GM19395 (cell line): ENCODE results near the gene RYR2.
A peak's percentile ranks its signal among the peaks of the same experiment; 100 is the strongest.
"Not testable (repeated sequence)": the region's sequence is repeated elsewhere in the genome, so short reads cannot be mapped to it uniquely, and the experiment has no call there.

ENCODE experiments used
- ATAC-seq: cut with Tn5 transposase; IDR thresholded peaks from one replicate; pipeline ENCODE4 v1.9.1; 2021; ENCODE audit warnings: mild to moderate bottlenecking, moderate library complexity; ENCODE audit not compliant: unreplicated experiment

Gene RYR2

DNA sequence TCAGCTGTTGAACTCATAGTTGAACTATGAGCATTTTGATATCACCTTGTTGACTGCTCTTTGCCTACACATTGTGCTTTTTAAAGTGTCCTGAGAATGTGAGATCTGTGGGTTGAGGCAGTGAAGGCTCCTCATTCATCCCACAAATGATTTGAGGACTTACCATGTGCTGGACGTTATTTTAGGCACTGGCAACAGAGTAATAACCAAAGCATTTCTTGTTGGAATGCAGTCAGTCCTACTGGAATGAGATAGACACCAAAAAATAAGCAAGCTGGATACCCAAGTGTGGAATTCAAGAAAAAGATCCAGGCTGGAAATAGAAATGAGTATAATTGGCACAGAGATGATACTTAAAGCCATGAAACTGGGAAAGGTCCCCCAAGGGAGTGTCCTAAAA lies 775.3 kb downstream of the RYR2 start:
- no peak for ATAC-seq

DNA sequence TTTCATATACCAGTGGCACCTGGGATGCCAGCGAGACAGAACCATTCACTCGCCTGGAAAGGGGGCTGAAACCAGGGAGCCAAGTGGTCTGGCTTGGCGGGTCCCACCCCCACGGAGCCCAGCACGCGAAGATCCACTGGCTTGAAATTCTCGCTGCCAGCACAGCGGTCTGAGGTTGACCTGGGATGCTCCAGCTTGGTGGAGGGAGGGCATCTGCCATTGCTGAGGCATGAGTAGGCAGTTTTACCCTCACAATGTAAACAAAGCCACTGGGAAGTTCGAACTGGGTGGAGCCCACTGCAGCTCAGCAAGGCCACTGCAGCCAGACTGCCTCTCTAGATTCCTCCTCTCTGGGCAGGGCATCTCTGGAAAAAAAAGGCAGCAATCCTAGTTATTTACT lies 778.6 kb downstream of the RYR2 start:
- ATAC-seq = not testable (repeated sequence)

DNA sequence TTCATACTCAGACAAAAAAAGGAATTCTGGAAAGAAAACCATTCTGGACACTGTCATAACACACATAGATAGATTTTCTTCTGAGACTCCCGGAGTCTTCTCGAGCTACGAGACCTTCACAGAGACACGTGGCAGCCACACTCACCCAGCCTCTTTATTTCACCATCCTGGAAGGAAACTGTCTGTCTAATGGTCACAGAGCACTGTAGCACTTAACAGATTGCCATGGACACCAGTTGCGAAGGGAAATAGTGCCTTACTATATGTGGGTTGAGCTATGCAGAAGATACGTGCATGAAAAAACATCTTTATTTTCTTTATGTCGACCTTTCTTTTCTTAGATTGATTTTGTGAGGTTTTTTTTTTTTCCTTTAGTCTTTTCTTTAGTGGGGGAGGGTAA lies 790.9 kb downstream of the RYR2 start:
- no peak for ATAC-seq

DNA sequence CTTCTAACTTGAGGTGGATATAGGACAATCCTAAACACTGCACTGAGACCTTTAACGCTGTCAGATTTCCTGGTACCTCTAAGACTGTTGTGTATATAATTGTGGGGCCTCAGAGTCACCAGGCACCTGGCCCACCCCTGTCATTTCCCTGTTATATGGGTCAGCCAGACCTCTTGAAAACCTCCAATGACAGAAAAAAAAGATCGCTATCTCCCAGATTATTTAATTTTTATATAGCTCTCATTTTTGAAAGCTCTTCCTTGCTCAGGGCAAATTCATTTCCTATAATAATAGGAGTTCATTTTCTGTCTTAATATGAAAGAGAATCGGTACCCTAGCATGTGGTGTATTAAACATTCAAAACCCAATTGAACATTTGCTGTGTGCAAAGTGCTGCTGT lies 792.1 kb downstream of the RYR2 start:
- no peak for ATAC-seq

GRCh38 chr1:237834461-237834860 lies 792.5 kb downstream of the RYR2 start:
- no peak for ATAC-seq

- ATAC-seq = no peak
Measured at GRCh38 chr1:237838320-237838719, 796.3 kb downstream of the RYR2 start.

DNA sequence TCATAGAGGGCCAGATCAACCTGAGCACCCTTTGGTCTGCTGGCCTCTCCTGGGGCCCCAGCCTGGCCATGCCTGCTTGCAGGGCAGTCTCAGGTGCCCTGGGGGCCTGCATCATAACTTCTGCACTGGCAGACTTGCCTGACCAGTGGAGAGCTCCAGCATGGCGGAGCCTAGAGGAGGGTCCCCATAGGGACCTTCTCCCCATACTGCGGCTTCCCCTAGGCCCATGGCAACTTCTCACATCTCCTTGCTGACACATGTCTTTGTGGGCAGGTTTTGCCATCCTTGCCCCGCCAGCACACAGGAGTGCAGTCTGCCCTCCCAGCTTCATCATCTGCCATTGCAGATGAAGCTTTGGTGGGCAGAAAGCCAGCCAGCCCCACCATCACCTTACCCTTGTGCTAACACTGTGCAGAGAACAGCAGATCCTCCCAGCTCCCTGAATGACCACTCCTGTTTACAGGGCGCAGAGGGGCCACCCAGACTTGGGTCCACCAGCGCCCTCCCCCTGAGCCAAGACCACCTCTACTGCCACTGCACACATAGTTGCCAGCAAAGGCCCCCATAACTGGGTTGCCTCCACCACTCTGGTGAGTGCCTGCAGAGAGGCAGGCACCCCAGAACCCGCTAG lies 797.0 kb downstream of the RYR2 start:
- no peak for ATAC-seq

DNA sequence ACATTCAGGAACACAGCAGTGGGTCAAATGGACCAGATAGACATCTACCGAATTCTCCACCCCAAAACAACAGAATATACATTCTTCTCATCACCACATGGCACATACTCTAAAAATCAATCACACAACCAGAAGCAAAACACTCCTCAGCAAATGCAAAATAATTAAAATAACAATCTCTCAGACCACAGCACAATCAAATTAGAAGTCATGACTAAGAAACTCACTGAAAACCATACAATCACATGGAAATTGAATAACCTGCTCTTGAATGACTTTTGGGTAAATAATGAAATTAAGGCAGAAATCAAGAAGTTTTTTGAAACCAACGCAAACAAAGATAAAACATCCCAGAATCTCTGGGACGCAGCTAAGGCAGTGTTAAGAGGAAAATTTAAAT lies 799.5 kb downstream of the RYR2 start:
- ATAC-seq = no peak

GRCh38 chr1:237843516-237843915 lies 801.5 kb downstream of the RYR2 start:
- not testable (repeated sequence) for ATAC-seq

DNA sequence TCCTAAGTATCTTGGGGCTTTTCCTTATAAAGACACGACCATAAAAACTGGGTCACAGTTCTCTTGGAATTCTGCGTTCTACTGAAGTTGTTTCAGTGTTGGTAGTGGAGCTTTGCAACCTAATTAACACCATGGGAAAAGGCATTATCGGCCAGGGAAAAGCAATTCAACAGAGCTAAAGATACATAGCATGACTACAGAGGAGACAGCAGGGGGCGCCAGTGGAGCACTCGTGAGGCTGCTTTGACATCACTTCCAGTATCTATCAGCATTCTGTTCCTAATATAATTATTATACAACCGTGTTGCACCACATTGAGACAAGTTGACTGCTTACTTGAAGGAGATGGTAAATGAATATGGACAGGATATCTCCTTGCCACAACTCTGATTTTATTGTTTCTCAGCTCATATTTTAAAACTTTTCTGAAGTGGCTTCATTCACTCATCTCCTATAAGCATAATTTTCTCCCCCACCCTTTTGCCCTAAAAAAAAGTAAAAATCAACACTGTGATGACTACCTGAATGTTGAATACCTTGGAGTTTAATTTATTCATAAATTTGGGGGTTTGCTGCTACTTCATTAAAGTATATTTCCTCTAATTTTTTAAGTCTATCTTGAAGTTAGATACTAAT lies 809.3 kb downstream of the RYR2 start:
- ATAC-seq = no peak

DNA sequence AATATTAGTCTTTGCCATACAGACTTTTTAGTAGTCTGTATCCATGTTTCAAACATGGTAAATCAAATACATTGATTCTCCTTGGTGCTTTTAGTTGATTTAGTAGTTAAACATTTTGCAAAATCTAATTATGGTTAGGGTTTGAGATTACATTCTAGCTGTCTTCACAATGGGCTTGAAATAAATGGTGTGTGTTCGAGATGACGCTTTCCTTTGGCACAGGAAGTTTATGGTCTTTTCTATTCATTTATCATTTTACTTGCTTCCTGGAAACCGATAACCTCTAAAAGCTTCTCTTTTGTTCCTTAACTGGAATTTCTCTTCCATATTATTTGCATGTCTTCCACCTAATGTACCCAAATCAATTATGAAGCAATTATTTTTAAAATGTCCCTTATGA lies 810.4 kb downstream of the RYR2 start:
- ATAC-seq = no peak

- no peak for ATAC-seq
Measured at GRCh38 chr1:237857455-237857854, 815.5 kb downstream of the RYR2 start.

DNA sequence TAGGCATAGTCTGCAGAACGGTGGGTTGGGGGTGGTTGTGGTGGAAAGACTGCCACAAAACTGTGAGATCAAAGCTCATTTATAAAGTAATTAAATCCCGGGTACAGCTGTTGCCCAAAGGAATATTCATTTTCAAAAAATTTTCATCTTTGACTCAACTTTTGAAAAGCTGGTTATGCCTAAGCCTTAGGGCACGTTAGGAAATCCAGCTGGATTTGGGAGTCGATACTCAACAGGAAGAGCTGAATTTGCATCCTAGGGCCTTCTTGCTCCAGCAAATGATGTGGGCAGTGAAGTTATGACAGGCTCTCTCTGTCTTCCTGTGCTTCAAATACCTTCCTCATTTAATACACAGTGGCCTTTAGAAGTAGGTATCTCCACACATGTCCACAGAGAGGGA lies 817.0 kb downstream of the RYR2 start:
- no peak for ATAC-seq

- no peak for ATAC-seq
Measured at GRCh38 chr1:237861944-237862343, 820.0 kb downstream of the RYR2 start.

GRCh38 chr1:237863234-237863633 lies 821.2 kb downstream of the RYR2 start:
- no peak for ATAC-seq

DNA sequence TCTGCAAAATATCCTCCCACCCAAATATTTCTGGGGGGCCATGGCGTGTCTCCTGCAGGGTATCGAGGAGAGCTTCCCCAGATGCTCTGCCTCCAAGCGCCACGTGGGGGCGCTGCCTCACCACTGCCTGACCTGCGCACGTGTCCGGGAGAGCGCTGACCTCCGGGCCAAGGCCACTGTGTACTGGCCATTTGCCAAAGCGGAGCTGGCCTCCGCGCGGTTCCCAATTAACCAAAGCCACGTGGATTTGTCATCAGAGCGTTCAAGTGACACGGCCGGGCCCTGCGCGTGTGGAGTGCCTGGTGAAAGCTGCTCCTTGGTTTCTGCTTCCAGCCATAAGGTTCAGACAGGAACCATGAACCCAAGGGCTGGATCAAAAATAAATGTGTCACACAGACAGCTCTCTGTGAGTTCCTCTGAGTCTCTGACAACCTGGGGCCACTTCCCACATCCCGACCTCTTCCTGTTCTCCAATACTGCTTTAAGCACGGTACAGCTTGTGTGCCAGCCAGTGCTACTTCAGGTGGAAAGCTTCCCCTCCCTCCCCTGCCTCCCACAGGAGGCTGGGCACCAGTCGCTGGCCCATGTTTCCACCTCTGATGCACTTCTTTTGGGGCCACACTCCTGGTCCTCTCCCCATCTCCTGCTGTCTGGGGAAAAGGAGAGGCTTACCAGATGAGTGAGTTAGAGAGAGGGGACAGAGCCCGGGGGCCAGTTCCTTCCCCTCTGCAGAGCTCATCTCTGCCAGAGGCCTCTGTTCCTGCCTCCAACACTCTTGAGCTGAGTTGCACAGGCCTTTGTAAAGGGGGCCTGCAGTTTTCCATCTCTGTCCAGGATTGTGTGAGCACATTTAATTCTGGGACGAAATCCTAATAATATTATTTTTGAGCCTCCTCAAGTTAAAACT lies 822.6 kb downstream of the RYR2 start:
- ATAC-seq = peak; percentile 65

- no peak for ATAC-seq
Measured at GRCh38 chr1:237867380-237867888, 825.5 kb downstream of the RYR2 start.

GRCh38 chr1:237868817-237869600 lies 827.0 kb downstream of the RYR2 start:
- ATAC-seq = no peak

DNA sequence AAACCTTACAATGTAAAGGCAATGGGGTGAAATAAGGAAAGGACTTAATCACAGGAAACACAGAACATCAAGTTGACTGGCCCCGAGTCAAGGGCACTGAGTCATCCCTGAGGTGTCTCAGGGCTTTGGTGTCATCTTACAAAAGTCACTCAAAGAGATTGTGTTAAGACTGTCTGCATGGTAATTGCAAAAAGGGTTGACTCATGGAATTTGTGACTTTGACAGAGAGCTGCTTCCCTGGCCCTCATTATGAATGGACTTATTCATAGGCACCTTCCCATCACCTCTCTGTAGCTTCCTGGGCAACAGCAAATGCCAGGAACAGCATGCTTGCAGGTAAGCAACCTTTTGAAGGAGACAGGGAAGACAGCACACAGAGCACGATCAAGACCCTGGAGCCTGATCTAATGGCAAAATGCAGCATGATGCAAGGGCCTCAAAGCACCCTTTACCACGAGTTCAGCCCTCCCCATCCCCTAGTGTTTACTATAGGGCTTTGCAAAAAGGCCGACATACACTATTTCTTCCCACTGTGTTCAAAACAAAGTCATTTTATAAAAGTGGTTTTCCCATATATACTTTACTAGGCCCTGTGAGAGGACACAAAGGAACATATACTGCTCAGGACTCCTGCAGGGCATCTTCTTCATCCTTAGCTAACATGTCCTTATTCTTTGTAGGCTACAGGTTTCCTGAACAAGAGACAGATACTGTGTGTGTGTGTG lies 831.7 kb downstream of the RYR2 start:
- no peak for ATAC-seq

GRCh38 chr1:237875291-237875690 lies 833.3 kb downstream of the RYR2 start:
- ATAC-seq = no peak
